GM19193 (cell line): ENCODE results near the gene ING5.

ENCODE experiments used
- POLR2A ChIP-seq: IDR thresholded peaks from 4 replicates; pipeline ENCODE4 v1.6.1; 2011; ENCODE audit not compliant: insufficient read depth, insufficient read length; ENCODE audit errors: extremely low read depth

ING5 gene

DNA sequence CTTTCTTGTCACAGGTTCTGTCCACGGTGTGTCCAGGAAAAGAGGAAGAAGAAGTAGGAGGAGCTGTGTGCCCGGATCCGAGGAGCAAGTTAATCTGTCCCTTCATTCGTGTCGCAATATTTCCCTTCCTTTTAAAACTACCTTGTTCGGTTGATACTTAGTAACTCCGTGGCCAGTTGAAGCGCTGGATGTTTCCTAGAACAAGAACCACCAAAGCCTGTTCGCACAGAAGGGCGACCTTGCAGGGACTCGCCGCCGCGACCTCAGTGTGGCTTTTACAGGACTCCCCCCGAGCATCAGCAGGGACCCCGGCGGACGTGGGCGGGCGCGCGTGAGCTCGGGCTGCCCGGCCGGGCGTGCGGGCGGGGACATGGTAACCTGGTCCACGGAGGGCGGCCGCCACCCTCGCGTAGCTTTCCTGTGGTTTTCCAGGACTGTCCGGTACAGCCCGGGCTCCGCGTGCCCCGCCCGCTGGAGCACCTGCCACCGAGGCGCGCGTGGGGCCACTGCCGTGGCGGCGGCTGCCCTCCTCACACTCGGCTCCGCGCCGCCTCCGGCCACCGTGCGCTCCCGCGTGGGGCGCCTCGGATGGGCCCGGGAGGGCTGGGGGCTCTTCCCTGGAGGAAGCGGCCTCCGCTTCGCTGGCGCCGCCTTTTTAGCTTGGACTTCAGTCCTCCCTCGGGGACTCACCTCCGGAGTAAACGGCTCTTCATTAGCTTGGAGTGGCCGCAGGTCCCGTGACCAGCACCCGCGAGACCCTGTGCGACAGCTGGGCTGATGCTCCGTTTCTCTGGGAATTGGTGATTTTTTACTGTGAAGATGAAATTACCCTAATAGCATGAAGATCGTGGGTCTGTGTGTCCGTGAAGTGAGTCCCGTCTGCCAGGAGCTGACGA is 23.4 kb downstream of the ING5 start:
- no peak for TF ChIP-seq POLR2A

DNA sequence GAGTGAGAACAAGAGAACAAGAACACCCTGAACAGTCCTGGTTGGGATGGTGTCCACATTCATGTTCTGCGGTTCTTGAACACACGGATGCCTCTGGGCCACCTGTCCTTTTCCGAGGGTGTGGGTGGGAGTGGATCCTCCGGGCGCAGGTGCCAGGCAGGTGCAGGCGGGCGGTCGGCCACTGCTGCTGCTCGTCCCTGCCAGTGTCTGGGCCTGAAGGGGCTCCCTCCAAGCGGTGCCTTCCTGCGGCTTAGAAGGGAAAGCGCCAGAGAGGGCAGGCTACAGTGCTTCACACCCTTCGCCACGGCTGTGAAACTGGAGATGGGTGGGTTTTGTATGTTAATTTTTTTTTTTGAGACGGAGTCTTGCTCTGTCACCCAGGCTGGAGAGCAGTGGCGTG is 24.6 kb downstream of the ING5 start:
- no peak for TF ChIP-seq POLR2A

DNA sequence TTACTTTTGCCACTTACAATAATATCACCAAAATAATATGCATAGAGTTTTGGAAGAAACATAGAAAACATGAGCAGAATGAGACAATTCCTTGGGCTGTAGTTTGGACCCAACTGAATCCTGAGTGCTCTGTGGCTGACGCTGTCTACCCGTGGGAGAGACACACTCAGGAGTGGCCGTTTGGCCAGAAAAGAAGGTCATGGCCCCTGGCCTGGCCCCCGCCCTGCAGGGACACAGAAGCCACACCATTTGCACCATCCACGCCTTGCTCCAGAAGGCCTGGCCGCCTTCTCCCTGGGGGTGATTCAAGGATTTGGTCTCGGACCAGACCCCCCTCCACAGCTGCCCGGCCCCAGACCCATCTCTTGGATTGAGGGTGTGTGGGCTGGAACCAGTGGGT is 26.2 kb downstream of the ING5 start:
- TF ChIP-seq POLR2A = no peak

DNA sequence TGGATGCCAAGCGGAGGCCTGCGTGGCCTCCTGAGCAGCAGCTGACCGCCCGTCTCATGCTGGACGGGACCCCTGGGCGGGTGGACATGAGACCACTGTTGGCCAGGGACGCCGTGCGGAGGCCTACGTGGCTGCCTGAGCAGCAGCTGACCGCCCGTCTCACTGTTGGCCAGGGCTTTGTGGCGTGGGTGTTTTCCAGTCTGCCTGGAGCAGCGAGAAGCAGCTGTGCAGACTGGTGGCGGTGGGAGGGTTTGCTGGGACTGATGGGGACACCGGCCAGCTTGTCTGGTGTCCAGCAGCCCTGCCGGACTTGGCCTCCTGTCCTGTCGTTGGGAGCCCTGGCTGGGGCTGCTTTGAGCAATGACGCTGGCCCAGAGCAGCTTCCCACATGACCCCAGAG is 26.8 kb downstream of the ING5 start:
- no peak for TF ChIP-seq POLR2A

DNA sequence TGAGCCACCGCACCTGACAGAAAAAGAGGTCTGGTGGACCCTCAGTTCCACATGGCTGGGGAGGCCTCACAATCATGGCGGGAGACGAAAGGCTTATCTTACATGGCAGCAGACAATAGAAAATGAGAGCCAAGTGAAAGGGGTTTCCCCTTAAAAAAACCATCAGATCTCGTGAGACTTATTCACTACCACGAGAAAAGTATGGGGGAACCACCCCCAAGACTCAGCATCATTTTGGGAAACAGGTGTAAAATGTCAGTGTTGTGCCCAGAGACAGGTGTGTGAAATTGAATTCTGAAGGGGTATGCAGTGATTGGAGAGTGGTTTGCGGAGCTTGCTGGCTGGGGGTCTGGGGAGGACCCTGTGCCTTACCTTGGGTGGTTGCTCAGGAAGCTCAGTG is 28.0 kb downstream of the ING5 start:
- no peak for TF ChIP-seq POLR2A

DNA sequence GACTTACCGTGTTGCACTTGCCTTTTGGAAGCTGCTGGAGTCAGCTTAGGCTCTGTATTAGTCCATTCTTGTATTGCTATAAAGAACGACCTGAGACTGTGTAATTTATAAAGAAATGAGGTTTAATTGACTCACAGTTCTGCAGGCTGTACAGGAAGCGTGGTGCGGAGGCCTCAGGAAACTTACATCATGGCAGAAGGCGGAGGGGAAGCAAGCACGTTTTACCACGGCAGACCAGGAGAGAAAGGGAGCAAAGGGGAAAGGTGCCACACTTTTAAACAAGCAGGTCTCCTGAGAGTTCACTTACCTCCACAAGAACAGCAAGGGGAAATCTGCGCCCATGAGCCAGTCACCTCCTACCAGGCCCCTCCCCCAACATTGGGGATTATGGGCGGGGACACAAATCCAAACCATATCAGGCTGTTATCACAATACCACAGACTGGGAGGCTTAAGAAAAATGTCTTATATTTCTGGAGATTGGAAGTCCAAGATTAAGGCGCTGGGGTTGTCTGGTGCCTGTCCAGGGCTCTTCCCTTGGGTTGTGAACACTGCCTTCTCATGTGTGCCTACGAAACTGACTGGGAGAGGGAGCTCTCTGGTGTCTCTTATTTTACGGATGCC is 28.9 kb downstream of the ING5 start:
- TF ChIP-seq POLR2A = no peak

DNA sequence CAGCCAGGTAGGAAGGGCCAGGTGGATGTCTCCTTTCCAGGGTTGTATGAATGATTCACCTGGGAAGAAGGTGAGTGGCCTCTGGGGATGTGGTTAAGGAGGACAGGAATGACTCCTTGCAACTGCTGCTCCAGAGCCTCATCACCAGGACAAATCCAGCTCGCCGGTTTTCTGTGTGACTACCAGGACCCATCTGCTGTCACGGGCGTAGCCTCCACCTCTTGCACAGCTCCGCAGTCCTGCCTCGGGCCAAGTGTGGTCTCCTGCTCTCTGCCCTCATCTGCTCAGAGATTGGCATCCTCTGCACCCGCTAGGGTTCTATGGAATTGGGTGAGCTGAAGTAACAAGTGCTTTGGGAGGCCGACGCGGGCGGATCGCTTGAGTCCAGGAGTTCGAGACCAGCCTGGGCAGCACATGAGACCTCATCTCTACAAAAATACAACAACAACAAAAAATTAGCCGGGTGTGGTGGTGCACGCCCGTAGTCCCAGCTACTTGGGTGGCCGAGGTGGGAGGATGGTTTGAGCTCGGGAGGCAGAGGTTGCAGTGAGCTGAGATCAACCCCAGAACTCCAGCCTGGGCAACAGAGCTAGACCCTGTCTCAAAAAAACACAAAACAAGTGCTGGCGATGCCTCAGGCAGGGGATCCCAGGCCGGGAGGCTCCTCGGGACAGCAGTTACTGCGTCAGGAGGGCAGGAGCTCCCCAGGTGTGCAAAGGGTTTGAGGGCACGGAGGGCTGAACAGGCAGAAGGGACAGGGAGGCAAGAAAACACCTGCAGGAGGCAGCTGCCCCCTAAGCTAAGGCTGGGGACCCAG is 31.8 kb downstream of the ING5 start:
- TF ChIP-seq POLR2A = no peak

DNA sequence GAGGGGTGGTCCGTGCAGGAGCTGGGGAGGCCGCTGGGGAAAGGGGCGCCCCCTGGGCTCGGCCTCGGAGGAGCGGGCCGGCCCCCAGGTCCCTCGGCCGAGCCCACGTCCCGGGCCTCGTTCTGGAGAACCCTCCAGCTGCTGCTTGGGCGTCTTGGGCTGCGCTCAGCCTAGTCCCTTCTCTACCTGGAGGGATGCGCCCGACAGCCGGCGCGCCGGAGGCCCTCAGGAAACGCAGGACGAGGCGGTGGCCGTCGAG is 32.3 kb downstream of the ING5 start:
- TF ChIP-seq POLR2A = no peak

DNA sequence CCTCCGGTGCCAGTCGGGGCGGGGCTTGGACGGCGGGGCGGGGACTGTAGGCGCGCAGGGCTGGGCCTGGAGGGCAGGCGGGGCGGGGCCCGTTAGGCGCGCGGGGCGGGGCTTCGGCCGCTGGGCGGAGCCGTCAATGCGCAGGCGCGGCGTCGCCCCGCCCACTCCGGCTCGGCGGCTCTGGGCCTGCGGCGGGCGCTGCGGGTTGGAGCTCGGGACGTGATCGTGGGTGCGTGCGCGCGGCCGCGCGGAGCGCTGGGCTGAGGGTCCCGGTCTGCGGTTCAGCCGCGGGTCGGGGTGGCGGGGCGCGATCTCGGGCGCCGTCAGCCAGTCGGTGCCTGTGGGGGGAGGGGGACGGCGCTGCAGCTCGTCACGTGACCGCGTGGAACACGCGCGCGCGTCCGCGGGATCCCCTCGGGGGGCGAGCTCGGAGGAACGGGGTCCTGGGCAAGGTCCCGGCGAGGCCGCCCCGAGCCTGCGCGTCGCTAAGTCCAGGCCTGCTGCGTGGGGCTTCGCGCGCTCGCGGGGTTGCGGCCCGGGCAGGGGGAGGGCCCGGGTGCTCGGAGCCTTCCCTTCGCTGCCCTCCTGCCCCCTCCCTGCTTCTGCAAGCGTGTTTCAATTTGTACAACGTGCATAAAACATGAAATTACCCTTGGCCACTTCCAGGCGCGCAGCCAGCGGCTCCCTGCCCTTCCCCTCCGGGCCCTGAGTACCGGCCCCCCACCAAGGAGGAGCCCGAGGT is 32.8 kb downstream of the ING5 start, which contains the start of gene D2HGDH:
Gene D2HGDH, plus strand, starts transcription at position 164 of the 742 bp plus-strand sequence. CDS start 595 bp downstream, outside the sequence.
- TF ChIP-seq POLR2A = peak; percentile 77

DNA sequence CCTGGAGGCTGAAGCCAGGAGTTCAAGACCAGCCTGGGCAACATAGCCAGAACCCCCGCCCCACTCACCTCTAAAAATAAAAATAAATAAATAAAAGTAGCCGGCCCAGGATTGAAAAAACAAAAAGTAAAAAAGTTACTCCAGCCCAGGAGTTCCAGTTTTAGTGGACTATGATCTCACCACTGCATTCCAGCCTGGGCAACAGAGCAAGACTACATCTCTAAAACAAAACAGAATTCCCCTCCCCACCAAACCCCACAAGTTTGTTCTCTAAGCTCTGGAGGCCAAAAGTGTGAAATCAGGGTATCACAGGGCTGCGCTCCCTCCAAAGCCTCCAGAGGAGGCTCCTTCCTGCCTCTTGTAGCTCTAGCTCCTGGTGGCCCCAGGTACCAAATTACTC is 34.3 kb downstream of the ING5 start:
- no peak for TF ChIP-seq POLR2A

DNA sequence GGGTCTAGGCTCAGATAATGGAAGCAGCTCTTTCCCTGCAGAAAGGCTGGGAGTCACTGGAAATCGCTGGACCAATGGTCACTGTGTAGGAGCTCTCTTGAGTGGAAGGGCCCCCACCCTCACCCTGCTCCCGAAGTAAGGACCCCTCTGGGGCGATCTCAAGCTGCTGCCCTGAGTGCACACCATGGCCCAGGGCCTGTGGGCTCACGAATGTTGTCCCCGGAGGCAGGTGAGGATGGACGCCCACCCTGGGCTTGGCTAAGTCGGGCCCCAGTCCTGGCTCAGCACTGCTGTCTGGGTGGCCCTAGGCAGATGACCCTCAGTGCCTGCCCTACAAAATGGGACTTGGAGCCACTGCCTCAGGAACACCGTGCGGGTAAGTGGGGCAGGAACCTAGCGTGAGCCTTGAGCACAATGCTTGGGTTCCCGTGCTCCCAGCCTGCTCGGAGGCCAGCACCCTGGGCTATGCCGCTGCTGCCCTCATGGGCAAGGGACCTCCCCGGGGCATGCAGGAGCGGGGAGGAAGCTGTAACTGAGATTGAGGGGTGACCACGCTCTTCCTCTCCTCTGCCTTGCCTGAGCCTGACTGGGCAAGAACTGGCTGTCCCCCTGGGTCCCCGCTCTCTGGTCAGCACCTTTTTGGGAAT is 36.3 kb downstream of the ING5 start:
- no peak for TF ChIP-seq POLR2A

DNA sequence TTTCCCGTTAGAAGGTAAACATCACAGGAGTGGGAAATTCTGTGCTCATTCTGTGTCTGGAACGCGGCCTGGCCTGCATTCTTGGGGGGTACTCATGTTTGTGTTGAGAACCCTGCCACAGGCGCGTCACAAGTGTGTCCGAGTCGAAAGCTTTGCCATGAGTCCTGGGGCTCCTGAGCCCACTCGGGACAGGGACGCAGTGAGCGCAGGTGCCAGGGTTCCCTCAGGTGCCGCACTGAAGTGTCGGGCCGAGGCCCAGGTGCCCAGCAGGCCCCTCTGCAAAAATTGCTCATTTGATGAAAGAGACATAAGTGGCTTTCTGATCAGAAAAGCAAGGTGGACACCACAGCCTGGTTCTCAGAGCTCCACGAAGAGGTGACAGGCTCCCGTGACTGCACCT is 37.3 kb downstream of the ING5 start:
- TF ChIP-seq POLR2A = no peak

DNA sequence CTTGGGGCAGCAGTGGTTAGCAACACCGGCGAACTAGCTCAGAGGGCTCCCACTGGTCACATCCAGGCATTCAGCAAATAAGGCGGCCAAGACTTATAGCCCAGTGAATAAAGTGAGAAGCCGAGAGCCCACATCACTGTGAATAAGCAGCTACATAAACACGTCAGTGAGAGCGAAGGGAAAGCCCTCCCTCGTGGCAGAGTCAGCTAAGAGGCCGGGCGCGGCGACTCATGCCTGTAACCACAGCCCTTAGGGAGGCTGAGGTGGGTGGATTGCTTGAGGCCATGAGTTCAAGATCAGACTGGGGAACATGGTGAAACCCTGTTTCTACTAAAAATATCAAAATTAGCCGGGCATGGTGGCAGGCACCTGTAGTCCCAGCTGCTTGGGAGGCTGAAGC is 37.8 kb downstream of the ING5 start:
- TF ChIP-seq POLR2A = no peak

DNA sequence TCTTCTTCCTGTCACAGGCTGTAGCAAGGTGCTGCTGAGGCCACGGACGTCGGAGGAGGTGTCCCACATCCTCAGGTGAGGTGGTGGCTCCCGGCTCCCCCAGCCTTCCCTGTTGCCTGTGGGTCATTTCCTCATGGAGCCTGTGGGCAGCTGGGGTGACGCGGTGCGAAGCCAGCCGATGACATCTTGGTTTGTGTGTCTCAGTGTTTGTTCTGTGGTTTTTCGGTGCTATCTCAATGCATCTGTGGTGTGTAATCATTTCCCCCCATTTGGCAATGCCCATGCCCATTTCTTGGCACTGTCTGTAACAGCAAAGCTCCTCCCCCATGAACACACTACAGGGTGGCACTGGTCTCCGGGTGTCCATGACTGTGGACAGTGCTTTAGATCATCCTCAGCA is 39.2 kb downstream of the ING5 start:
- no peak for TF ChIP-seq POLR2A
